Subcutaneous adipose tissue (tissue), 4 donors: ENCODE data around the gene RBMY1B. TPM values are rescaled to one million over a fixed set of nuclear protein-coding genes. Genes with fewer than 3 reads are reported as not detected.
"Not testable (repeated sequence)": the region's sequence is repeated elsewhere in the genome, so short reads cannot be mapped to it uniquely, and the experiment has no call there.

ENCODE experiments used
- total RNA-seq, 4 donors: library from RNA; depleted of rRNA; stranded (reverse); fragments of >200 nt; gene quantifications; one replicate each; pipeline ENCODE4 v1.1.0, GENCODE V29; 2016
- TF ChIP-seq, protein P1 (sequence below): fragments of 450-650 bp; IDR thresholded peaks from one replicate; pipeline ENCODE4 v1.5.1; 2016; ENCODE audit warnings: low read depth, mild to moderate bottlenecking, control low read depth, antibody characterized with exemption, moderate library complexity

RBMY1B gene
- total RNA-seq, result not detected

DNA sequence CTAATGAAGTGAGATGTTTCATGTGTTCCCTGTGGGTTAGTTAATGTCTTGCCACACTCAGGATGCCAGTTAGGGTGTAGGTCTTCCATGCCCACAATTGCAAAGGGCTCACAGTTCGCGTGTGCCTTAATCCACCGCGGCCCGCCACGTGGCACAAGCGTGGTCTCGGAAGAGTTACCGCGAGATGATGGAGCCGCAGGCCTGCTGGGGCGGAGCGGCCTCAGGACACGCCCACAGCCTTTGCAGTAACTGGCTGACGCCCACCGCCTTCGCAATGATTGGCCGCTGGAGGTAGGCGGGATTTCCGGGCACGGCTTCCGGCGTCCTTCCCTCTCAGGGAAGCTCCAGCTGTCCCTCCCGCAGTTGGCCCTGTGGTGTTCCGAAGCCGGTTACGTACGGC is at the start of gene RBMY1B:
RBMY1B (plus strand) TSS at position 301 of the 400 bp plus-strand sequence. CDS start 2,013 bp downstream, outside the sequence.
- TF ChIP-seq, protein P1, sequence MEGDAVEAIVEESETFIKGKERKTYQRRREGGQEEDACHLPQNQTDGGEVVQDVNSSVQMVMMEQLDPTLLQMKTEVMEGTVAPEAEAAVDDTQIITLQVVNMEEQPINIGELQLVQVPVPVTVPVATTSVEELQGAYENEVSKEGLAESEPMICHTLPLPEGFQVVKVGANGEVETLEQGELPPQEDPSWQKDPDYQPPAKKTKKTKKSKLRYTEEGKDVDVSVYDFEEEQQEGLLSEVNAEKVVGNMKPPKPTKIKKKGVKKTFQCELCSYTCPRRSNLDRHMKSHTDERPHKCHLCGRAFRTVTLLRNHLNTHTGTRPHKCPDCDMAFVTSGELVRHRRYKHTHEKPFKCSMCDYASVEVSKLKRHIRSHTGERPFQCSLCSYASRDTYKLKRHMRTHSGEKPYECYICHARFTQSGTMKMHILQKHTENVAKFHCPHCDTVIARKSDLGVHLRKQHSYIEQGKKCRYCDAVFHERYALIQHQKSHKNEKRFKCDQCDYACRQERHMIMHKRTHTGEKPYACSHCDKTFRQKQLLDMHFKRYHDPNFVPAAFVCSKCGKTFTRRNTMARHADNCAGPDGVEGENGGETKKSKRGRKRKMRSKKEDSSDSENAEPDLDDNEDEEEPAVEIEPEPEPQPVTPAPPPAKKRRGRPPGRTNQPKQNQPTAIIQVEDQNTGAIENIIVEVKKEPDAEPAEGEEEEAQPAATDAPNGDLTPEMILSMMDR, result not testable (repeated sequence)

DNA sequence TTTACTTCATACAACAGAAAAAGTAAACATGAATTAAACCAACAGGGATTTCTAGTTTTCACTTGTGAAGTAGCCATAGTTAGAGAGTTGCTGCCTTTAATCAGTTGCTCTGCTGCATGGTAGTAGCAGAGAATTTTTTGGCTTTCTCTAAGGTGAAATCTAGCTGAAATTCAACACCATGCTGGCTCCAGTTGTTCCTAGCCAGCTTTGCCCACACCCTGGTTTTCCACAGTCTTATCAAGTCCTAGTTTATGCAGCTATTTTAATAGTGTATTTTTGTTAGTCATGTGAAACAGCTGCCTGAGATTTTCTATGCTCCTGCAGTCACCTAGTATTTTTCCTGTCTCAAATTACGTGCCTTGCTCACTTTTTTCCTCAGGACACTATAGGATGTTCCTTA is 28.2 kb upstream of the RBMY1B start:
- TF ChIP-seq, protein P1, result no peak

DNA sequence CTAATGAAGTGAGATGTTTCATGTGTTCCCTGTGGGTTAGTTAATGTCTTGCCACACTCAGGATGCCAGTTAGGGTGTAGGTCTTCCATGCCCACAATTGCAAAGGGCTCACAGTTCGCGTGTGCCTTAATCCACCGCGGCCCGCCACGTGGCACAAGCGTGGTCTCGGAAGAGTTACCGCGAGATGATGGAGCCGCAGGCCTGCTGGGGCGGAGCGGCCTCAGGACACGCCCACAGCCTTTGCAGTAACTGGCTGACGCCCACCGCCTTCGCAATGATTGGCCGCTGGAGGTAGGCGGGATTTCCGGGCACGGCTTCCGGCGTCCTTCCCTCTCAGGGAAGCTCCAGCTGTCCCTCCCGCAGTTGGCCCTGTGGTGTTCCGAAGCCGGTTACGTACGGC is 23.4 kb downstream of the RBMY1B start, which contains the start of gene RBMY1A1:
RBMY1A1 (plus strand) TSS at position 301 of the 400 bp plus-strand sequence. CDS start 2,013 bp downstream, outside the sequence.
- TF ChIP-seq, protein P1, result not testable (repeated sequence)

Other genes with a start within 250 kb of the RBMY1B start
- not detected for gene RBMY1A1, start 23.5 kb downstream of the RBMY1B start, total RNA-seq